ENCODE data around the gene MCC.

Gene MCC

GRCh38 chr5:113214606-113215323 is 273.5 kb downstream of the MCC start:
- Histone ChIP-seq H3K27me3 (ENCODE audit: control insufficient read depth, insufficient read depth, low read length, poor library complexity, severe bottlenecking) (peaks cover 77% of the 10 kb centered on the region), H3K4me1 (ENCODE audit: control insufficient read depth, insufficient read depth, low read length) (peaks cover 60% of the 10 kb centered on the region), H3K27ac (ENCODE audit: insufficient read depth, low read depth, low read length, poor library complexity, severe bottlenecking) (no peak overlapping the region), H3K9me3 (ENCODE audit: control insufficient read depth, low read length) (no peaks in the 10 kb centered on the region), H3K36me3 (ENCODE audit: control insufficient read depth, insufficient read depth, low read length) (no peaks in the 10 kb centered on the region), H3K4me3 (ENCODE audit: insufficient read depth, low read depth, low read length) (no peak overlapping the region)
- WGBS, 2 experiments, result 90 to 97% methylated on average over 1 of the region's 1 CpG

DNA sequence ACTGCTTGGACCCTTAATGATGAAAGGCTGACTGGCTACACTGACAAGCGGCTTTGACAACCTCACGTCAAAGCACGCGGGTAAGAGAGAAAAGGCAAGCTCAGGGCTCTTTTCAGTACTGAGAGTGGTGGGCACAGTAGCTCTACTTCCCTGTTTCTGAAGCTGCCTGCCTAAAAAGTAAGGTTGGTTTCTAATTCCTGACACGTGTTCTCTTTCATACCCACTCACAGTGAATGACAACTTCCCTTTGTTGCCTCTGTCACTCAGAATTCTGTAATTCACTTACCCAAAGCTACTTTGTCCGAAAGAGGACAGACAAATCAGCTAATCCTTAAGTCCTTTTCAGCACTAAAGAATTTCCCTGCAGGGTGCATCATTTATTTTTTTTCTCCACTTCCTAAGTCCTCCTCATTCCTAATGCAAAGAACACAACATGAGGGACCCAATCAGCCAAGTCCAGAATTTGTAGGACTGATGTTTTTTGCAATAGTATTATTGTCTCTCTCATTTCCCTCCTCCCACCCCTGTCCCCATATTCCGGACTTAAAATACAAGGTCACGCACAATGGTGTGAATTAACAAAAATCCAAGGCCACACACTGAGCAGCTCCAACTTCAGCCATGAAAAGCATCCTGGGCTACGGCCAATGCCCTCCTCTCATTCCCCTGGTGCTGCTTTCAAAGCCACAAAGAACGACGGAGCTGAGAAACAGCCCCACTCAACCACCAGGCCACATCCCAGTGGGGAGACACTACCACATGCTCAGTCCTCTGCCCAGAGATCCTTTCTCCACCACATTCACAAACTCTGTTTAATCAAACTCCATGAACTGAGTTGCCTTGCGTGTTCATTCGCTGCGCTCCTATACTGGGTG is 274.5 kb downstream of the MCC start:
- Histone ChIP-seq H3K27ac (ENCODE audit: insufficient read depth, low read depth, low read length, poor library complexity, severe bottlenecking) (no peak overlapping the region), H3K9me3 (ENCODE audit: control insufficient read depth, low read length) (no peaks in the 10 kb centered on the region), H3K4me3 (ENCODE audit: insufficient read depth, low read depth, low read length) (no peak overlapping the region), H3K36me3 (ENCODE audit: control insufficient read depth, insufficient read depth, low read length) (no peaks in the 10 kb centered on the region), H3K4me1 (ENCODE audit: control insufficient read depth, insufficient read depth, low read length) (peaks cover 54% of the 10 kb centered on the region), H3K27me3 (ENCODE audit: control insufficient read depth, insufficient read depth, low read length, poor library complexity, severe bottlenecking) (peaks cover 83% of the 10 kb centered on the region)
- 35% methylated on average over 14 of the region's 14 CpGs for WGBS, 2 experiments

GRCh38 chr5:113212244-113212920 is 275.9 kb downstream of the MCC start:
- H3K4me1 ChIP-seq (ENCODE audit: control insufficient read depth, insufficient read depth, low read length), result peaks cover 41% of the 10 kb centered on the region
- no peak overlapping the region for H3K27ac ChIP-seq (ENCODE audit: insufficient read depth, low read depth, low read length, poor library complexity, severe bottlenecking)
- WGBS, 2 experiments, result 59 to 65% methylated on average over 5 of the region's 5 CpGs
- peaks cover 88% of the 10 kb centered on the region for H3K27me3 ChIP-seq (ENCODE audit: control insufficient read depth, insufficient read depth, low read length, poor library complexity, severe bottlenecking)
- H3K9me3 ChIP-seq (ENCODE audit: control insufficient read depth, low read length), result no peaks in the 10 kb centered on the region
- H3K36me3 ChIP-seq (ENCODE audit: control insufficient read depth, insufficient read depth, low read length), result no peaks in the 10 kb centered on the region
- no peak overlapping the region for H3K4me3 ChIP-seq (ENCODE audit: insufficient read depth, low read depth, low read length)

DNA sequence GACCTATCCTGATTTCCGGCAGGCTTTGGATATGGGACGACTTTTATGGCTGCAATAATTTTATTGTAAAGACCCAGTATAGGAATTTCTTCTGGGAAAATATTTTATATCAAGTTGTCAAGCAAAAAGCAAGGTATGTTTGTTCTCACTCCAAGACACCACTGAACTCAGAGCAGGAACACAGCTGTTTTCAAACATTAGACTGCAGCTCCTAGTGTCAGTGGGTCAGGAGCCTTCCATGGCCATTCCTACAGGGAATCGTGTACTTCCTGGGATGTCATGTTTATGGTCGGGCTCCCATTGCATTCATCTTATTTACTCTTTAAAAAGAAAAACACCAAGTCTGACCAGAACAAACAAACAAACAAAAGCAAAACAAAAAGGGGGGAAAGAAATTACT is 278.8 kb downstream of the MCC start:
- Histone ChIP-seq H3K36me3 (ENCODE audit: control insufficient read depth, insufficient read depth, low read length) (no peaks in the 10 kb centered on the region), H3K4me3 (ENCODE audit: insufficient read depth, low read depth, low read length) (no peak overlapping the region), H3K27ac (ENCODE audit: insufficient read depth, low read depth, low read length, poor library complexity, severe bottlenecking) (no peak overlapping the region), H3K4me1 (ENCODE audit: control insufficient read depth, insufficient read depth, low read length) (peaks cover 34% of the 10 kb centered on the region), H3K9me3 (ENCODE audit: control insufficient read depth, low read length) (no peaks in the 10 kb centered on the region), H3K27me3 (ENCODE audit: control insufficient read depth, insufficient read depth, low read length, poor library complexity, severe bottlenecking) (peaks cover 60% of the 10 kb centered on the region)
- 85 to 93% methylated on average over 4 of the region's 4 CpGs for WGBS, 2 experiments

- peaks cover 37% of the 10 kb centered on the region for H3K4me1 ChIP-seq (ENCODE audit: control insufficient read depth, insufficient read depth, low read length)
- H3K27me3 ChIP-seq (ENCODE audit: control insufficient read depth, insufficient read depth, low read length, poor library complexity, severe bottlenecking), result peaks cover 29% of the 10 kb centered on the region
- 90 to 92% methylated on average over 3 of the region's 3 CpGs for WGBS, 2 experiments
- no peak overlapping the region for H3K4me3 ChIP-seq (ENCODE audit: insufficient read depth, low read depth, low read length)
- H3K9me3 ChIP-seq (ENCODE audit: control insufficient read depth, low read length), result no peaks in the 10 kb centered on the region
- no peak overlapping the region for H3K27ac ChIP-seq (ENCODE audit: insufficient read depth, low read depth, low read length, poor library complexity, severe bottlenecking)
- no peaks in the 10 kb centered on the region for H3K36me3 ChIP-seq (ENCODE audit: control insufficient read depth, insufficient read depth, low read length)
Observed at GRCh38 chr5:113205807-113206206, 282.4 kb downstream of the MCC start.

DNA sequence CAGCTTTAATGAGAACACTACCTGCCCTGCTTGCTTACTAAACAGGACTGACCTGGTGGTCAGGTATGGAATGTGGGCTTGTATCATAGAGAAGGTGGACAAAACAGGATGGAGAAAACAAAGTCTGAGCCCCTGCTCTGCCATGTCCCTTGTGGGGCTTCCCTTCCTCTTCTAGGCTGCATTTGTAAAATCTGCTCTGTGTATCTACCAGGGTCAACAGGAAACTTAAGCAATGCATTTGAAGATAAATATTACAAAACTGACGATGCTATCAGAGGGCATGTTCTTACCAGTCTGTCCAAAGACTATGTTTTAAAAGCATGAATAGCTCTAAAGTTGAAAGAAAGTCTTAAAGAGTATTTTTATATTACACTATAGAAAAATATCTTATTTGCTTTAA is 282.9 kb downstream of the MCC start:
- Histone ChIP-seq H3K4me3 (ENCODE audit: insufficient read depth, low read depth, low read length) (no peak overlapping the region), H3K27ac (ENCODE audit: insufficient read depth, low read depth, low read length, poor library complexity, severe bottlenecking) (no peak overlapping the region), H3K27me3 (ENCODE audit: control insufficient read depth, insufficient read depth, low read length, poor library complexity, severe bottlenecking) (peaks cover 24% of the 10 kb centered on the region), H3K36me3 (ENCODE audit: control insufficient read depth, insufficient read depth, low read length) (no peaks in the 10 kb centered on the region), H3K9me3 (ENCODE audit: control insufficient read depth, low read length) (no peaks in the 10 kb centered on the region), H3K4me1 (ENCODE audit: control insufficient read depth, insufficient read depth, low read length) (peaks cover 37% of the 10 kb centered on the region)
- 93 to 100% methylated on average over 1 of the region's 1 CpG for WGBS, 2 experiments

DNA sequence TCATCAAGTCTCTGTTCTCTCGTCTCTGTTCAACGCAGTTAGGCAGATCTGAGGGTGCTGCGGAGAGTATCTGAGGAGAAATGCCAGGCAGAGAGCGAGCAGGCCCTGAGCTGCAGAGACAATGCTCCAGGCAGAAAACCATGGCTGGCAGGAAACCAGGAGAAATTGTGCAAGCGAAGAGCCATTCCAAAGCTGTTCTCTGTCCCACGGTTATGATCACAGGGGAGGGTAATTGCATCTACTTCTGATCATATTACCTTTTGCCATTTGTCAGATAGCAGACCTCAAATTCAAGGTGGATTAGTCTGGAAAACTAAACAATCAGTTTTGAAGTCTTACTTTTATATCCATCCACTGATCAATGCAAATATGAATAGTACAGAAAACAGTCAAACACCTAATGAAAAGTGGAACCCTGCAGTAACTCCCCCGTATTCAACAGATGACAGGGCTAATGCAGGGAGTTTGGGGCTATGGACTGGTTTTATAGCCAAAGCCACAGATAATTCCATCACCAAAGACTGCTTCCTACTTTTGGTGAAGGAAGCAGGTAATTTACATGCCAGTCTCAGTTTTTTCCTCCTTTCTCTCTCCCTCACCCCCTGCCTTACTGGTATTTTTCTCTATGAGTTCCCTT is 283.6 kb downstream of the MCC start:
- Histone ChIP-seq H3K27ac (ENCODE audit: insufficient read depth, low read depth, low read length, poor library complexity, severe bottlenecking) (no peak overlapping the region), H3K9me3 (ENCODE audit: control insufficient read depth, low read length) (no peaks in the 10 kb centered on the region), H3K4me1 (ENCODE audit: control insufficient read depth, insufficient read depth, low read length) (peaks cover 37% of the 10 kb centered on the region), H3K27me3 (ENCODE audit: control insufficient read depth, insufficient read depth, low read length, poor library complexity, severe bottlenecking) (peaks cover 17% of the 10 kb centered on the region), H3K4me3 (ENCODE audit: insufficient read depth, low read depth, low read length) (no peak overlapping the region), H3K36me3 (ENCODE audit: control insufficient read depth, insufficient read depth, low read length) (no peaks in the 10 kb centered on the region)
- 88% methylated on average over 7 of the region's 7 CpGs for WGBS, 2 experiments

DNA sequence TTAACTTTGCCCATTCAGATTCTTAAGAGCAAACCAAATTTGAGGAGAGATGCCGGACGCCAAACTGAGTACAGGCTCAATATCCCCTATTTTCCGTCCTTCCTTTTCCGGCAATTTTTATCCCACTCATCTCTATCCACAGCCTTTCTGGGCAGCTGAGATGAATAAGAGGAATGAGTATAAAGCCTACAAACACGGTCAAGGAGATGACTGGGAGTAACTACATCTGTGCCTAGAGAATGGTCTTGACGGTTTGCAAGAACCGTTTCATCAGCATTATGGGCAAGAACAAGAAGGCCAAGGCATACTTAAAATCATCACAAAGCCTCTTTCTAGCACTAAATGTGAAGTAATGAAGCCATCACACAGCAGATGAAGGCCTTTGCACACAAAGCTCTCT is 284.3 kb downstream of the MCC start:
- Histone ChIP-seq H3K4me3 (ENCODE audit: insufficient read depth, low read depth, low read length) (no peak overlapping the region), H3K36me3 (ENCODE audit: control insufficient read depth, insufficient read depth, low read length) (no peaks in the 10 kb centered on the region), H3K4me1 (ENCODE audit: control insufficient read depth, insufficient read depth, low read length) (peaks cover 43% of the 10 kb centered on the region), H3K27ac (ENCODE audit: insufficient read depth, low read depth, low read length, poor library complexity, severe bottlenecking) (no peak overlapping the region), H3K27me3 (ENCODE audit: control insufficient read depth, insufficient read depth, low read length, poor library complexity, severe bottlenecking) (peaks cover 10% of the 10 kb centered on the region), H3K9me3 (ENCODE audit: control insufficient read depth, low read length) (no peaks in the 10 kb centered on the region)
- 79 to 86% methylated on average over 6 to 7 of the region's 7 CpGs for WGBS, 2 experiments

DNA sequence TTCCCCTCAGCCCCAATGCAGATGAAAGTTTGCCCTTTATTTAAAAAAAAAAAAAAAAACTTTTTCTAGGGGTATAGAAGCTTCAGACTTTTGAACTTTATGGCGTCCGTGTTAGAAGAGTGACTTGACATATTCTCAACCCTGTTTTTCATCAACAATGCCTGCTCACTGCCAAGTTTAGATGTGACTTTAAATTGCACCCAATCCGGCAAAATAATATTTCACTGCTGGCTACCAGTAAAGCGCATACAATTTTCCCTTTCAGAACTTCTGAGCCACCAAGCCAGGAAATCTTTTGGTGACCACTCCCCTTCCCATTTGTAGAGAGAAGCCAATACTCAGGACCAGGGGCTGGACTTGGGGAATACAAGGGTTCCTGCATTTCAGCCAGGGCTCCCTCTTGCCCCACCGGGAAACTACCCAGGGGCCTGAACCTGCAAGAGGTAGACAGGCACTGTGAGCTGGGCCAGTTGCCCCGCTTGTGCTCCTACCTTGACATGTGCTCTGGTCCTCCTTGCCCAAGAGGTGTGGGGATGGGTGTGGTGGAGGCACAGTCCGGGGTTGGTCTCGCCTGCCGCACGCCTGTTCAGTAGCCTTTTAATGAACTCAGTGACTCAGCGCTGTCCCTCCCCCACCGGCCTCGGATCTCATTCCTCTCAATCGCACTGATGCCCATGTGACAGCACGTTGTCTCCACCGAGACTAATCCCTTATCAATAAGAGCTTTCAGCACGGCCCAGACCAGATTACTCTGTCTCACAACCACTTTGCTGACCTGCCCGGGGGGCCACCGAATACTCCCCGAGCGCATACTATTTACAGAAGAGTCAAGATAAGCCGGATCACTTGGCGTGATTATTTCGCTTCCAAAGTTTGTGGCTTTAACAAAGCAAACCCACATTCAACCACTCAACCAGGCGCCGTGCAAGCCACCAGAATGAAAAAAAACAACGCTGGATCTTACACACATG is 285.2 kb downstream of the MCC start:
- no peak overlapping the region for H3K4me3 ChIP-seq (ENCODE audit: insufficient read depth, low read depth, low read length)
- no peaks in the 10 kb centered on the region for H3K36me3 ChIP-seq (ENCODE audit: control insufficient read depth, insufficient read depth, low read length)
- WGBS, 2 experiments, result 34 to 40% methylated on average over 26 to 27 of the region's 27 CpGs
- no peaks in the 10 kb centered on the region for H3K9me3 ChIP-seq (ENCODE audit: control insufficient read depth, low read length)
- peak overlapping the region; percentile 78 for H3K27ac ChIP-seq (ENCODE audit: insufficient read depth, low read depth, low read length, poor library complexity, severe bottlenecking)
- H3K27me3 ChIP-seq (ENCODE audit: control insufficient read depth, insufficient read depth, low read length, poor library complexity, severe bottlenecking), result peaks cover 1% of the 10 kb centered on the region
- H3K4me1 ChIP-seq (ENCODE audit: control insufficient read depth, insufficient read depth, low read length), result peaks cover 43% of the 10 kb centered on the region

All from ectodermal cell (in vitro differentiated cells).